GM12874 (cell line): Measurements from ENCODE around the gene APOBEC3A.

Experiments
- CTCF ChIP-seq: IDR thresholded peaks from 2 replicates; pipeline ENCODE4 v1.5.1; 2011; ENCODE audit warnings: low read depth, mild to moderate bottlenecking, control low read depth, low read length, moderate library complexity; ENCODE audit not compliant: insufficient read depth

APOBEC3A gene

GRCh38 chr22:38950527-38951295, 6.7 kb upstream of the APOBEC3A start:
- TF ChIP-seq CTCF, result no peak

DNA sequence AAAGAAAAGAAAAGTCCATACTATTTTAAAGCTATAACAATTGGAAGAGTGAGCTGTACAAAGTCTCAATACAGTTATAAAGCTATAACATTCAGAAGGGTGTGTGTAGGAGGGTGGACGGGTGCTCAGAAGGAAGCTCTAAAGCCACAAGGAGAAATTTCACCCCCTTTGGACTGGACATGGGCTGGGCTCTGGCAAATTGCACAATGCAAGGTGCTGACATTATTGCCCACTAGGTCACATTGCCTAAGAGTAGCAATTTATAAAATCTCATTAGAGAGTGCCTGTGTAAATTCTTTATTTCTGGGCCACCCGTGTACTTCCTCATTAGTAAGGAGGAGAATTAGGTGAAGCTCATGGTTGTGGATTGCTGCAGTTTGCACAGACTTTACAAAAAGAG, 5.7 kb upstream of the APOBEC3A start:
- TF ChIP-seq CTCF, result no peak

- TF ChIP-seq CTCF, result no peak
Measured at GRCh38 chr22:38952281-38952993, 5.0 kb upstream of the APOBEC3A start.

- TF ChIP-seq CTCF, result no peak
Measured at GRCh38 chr22:38953091-38953490, 4.3 kb upstream of the APOBEC3A start.

DNA sequence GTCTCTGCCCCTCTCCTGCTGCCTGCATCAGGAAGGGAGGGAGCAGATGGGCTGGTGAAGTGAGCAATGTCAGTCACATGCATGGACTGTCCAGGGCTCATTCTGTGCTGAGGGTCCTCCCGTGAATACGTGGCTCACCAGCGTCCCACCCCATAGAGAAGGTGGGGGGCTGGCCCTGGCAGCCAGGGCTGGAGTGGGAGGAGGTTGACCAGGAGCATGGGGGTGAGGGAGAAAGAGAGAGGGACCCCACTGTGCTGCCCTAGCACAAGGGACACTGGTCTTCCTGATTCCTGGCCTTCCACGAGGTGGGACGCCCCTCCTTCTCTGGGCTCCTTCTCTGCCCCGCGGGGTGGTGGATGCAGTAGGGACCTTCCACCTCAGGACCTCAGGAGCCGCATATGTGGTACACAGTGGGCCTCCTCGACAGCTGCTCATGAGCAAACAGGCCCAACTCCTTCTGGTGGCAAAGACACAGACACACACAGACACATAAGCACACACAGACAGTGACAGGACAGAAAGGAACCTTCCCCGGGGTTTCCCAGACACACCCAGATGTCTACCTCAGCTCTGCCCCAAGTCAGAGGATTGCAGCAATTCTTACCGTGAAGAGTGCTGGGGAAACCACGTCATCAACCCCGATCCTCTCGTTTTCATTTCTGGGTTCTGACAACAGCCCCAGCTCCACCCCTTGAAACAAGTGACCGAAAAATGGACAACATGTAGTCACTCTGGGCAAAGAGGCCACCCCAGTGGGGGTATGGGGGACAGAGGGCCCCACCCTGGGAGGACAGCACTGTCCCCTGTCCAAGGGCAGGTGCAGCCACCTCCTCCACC, 3.6 kb upstream of the APOBEC3A start:
- no peak for TF ChIP-seq CTCF

DNA sequence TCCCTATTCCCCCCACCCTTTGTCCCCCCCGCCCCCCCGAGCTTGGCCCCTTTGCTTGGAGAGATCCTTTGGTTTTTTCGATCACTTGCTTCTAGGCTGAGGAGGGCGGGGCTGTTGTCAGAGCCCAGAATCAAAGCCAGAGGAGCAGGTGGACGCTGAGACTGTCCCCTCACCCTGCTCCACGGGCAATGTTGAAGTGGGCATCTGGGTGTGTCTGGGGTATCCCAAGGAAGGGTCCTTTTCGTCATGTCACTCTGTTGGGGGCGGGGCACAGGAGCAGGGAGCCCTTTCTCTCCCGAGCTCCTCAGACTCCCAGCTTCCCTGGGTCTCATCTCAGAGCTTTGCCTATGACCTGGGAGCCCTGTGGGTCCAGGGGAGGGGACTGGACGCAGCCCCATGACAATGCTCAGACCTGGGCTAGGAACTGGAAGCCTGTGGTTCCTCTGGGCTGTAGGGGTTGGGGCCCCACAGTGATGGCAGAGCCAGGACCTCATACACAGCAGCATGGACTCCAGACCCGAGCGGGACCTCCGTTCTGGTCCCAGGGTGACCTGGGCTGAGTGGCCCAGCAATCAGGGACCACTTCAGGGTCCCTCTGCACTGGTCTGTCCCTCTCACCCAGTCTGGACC, 2.9 kb upstream of the APOBEC3A start:
- no peak for TF ChIP-seq CTCF
